Measurements from ENCODE around the gene FAM20C.
"Not testable (repeated sequence)": the region's sequence is repeated elsewhere in the genome, so short reads cannot be mapped to it uniquely, and the experiment has no call there.

Gene FAM20C

GRCh38 chr7:240146-240676 lies 47.8 kb downstream of the FAM20C start:
- no peak overlapping the region for H3K4me3 ChIP-seq (ENCODE audit: control insufficient read depth, low read depth, low read length)
- TF ChIP-seq CTCF (IDR thresholded peaks at IDR 0.05; ENCODE audit: control insufficient read depth, insufficient read depth, low read depth, low read length, missing control alignments) = no peak
- DNase-seq (ENCODE audit: low read depth) = no peak

GRCh38 chr7:240887-241421 lies 48.6 kb downstream of the FAM20C start:
- TF ChIP-seq CTCF (IDR thresholded peaks at IDR 0.05; ENCODE audit: control insufficient read depth, insufficient read depth, low read depth, low read length, missing control alignments) = no peak
- no peak overlapping the region for H3K4me3 ChIP-seq (ENCODE audit: control insufficient read depth, low read depth, low read length)
- no peak for DNase-seq (ENCODE audit: low read depth)

- H3K4me3 ChIP-seq (ENCODE audit: control insufficient read depth, low read depth, low read length) = no peak overlapping the region
- no peak for TF ChIP-seq CTCF (IDR thresholded peaks at IDR 0.05; ENCODE audit: control insufficient read depth, insufficient read depth, low read depth, low read length, missing control alignments)
- no peak for DNase-seq (ENCODE audit: low read depth)
Measured at GRCh38 chr7:241513-241912, 49.1 kb downstream of the FAM20C start.

DNA sequence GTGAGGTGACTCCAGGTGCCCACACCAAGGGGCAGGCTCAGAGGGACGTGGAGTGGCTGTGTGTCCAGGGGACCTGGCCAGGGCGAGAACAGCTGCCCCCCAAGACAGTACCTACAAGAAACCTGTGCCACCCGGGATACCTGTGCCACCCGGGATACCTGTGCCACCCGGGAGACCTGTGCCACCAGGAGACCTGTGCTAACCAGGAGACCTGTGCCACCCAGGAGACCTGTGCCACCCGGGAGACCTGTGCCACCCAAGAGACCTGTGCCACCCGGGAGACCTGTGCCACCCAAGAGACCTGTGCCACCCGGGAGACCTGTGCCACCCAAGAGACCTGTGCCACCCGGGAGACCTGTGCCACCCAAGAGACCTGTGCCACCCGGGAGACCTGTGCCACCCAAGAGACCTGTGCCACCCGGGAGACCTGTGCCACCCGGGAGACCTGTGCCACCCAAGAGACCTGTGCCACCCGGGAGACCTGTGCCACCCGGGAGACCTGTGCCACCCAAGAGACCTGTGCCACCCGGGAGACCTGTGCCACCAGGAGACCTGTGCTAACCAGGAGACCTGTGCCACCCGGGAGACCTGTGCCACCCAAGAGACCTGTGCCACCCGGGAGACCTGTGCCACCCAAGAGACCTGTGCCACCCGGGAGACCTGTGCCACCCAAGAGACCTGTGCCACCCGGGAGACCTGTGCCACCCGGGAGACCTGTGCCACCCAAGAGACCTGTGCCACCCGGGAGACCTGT lies 50.6 kb downstream of the FAM20C start:
- not testable (repeated sequence) for DNase-seq (ENCODE audit: low read depth); H3K4me3 ChIP-seq (ENCODE audit: control insufficient read depth, low read depth, low read length)

- not testable (repeated sequence) for DNase-seq (ENCODE audit: low read depth)
Measured at GRCh38 chr7:243580-243978, 51.2 kb downstream of the FAM20C start.

GRCh38 chr7:244974-245373 lies 52.6 kb downstream of the FAM20C start:
- DNase-seq (ENCODE audit: low read depth) = no peak
- no peak overlapping the region for H3K4me3 ChIP-seq (ENCODE audit: control insufficient read depth, low read depth, low read length)
- TF ChIP-seq CTCF (IDR thresholded peaks at IDR 0.05; ENCODE audit: control insufficient read depth, insufficient read depth, low read depth, low read length, missing control alignments) = no peak

More at GRCh38 chr7:243580-243978, 51.2 kb downstream of the FAM20C start:
- H3K4me3 ChIP-seq (ENCODE audit: control insufficient read depth, low read depth, low read length) = not testable (repeated sequence)

GRCh38 chr7:245574-246295 lies 53.4 kb downstream of the FAM20C start:
- no peak for TF ChIP-seq CTCF (IDR thresholded peaks at IDR 0.05; ENCODE audit: control insufficient read depth, insufficient read depth, low read depth, low read length, missing control alignments)
- no peak overlapping the region for H3K4me3 ChIP-seq (ENCODE audit: control insufficient read depth, low read depth, low read length)
- no peak for DNase-seq (ENCODE audit: low read depth)

All from AG09309 (cell line).